WTC11 (cell line): ENCODE results near the gene BCL7C.

Experiments
- ATF2 ChIP-seq: sonication (generic); formaldehyde crosslinking; IDR thresholded peaks from 2 replicates; pipeline ENCODE4 v1.8.1; 2022; ENCODE audit warnings: low read depth, missing genetic modification reagents, borderline replicate concordance
- CTCF ChIP-seq: fragments of 200-600 bp; IDR thresholded peaks from 2 replicates; pipeline ENCODE4 v1.8.0; 2022; ENCODE audit warnings: antibody characterized with exemption
- ELF4 ChIP-seq: sonication (generic); formaldehyde crosslinking; IDR thresholded peaks from 2 replicates; pipeline ENCODE4 v1.8.1; 2022; ENCODE audit warnings: low read depth, mild to moderate bottlenecking, moderate library complexity, missing genetic modification reagents
- FOXP1 ChIP-seq: sonication (generic); formaldehyde crosslinking; IDR thresholded peaks from 2 replicates; pipeline ENCODE4 v1.8.0; 2022; ENCODE audit warnings: missing genetic modification reagents, mild to moderate bottlenecking, moderate library complexity, borderline replicate concordance
- GABPB1 ChIP-seq: sonication (generic); formaldehyde crosslinking; IDR thresholded peaks from 2 replicates; pipeline ENCODE4 v1.8.1; 2023; ENCODE audit warnings: mild to moderate bottlenecking, missing genetic modification reagents
- HMGXB4 ChIP-seq: sonication (generic); formaldehyde crosslinking; IDR thresholded peaks from 2 replicates; pipeline ENCODE4 v1.8.1; 2023; ENCODE audit warnings: mild to moderate bottlenecking, moderate library complexity, missing genetic modification reagents
- USF1 ChIP-seq: sonication (generic); formaldehyde crosslinking; IDR thresholded peaks from 2 replicates; pipeline ENCODE4 v1.8.0; 2022; ENCODE audit warnings: mild to moderate bottlenecking, missing genetic modification reagents
- ZNF138 ChIP-seq: sonication (generic); formaldehyde crosslinking; conservative IDR thresholded peaks from 2 replicates; pipeline ENCODE4 v1.8.1; 2022; ENCODE audit warnings: mild to moderate bottlenecking, moderate library complexity, missing genetic modification reagents

- no peak for TF ChIP-seq CTCF
- TF ChIP-seq USF1 (CRISPR knock-in tag): no peak
- TF ChIP-seq FOXP1 (CRISPR knock-in tag): no peak
- TF ChIP-seq HMGXB4 (CRISPR knock-in tag): no peak
- TF ChIP-seq ELF4 (CRISPR knock-in tag): no peak
- no peak for TF ChIP-seq ATF2 (CRISPR knock-in tag)
- no peak for TF ChIP-seq GABPB1
- TF ChIP-seq ZNF138 (CRISPR knock-in tag): no peak
These were observed 40.1 kb downstream of the BCL7C start for GRCh38 chr16:30853758-30854157.
